UCSD-AML1 (cell line): ENCODE measurements around the gene MRPL14.
"Not testable (repeated sequence)": the region's sequence is repeated elsewhere in the genome, so short reads cannot be mapped to it uniquely, and the experiment has no call there.

Experiments
- DNase-seq: peaks from one replicate; lab custom pipeline; 2025; ENCODE audit not compliant: unreplicated experiment; lab: John Stamatoyannopoulos, UW

MRPL14 gene

DNA sequence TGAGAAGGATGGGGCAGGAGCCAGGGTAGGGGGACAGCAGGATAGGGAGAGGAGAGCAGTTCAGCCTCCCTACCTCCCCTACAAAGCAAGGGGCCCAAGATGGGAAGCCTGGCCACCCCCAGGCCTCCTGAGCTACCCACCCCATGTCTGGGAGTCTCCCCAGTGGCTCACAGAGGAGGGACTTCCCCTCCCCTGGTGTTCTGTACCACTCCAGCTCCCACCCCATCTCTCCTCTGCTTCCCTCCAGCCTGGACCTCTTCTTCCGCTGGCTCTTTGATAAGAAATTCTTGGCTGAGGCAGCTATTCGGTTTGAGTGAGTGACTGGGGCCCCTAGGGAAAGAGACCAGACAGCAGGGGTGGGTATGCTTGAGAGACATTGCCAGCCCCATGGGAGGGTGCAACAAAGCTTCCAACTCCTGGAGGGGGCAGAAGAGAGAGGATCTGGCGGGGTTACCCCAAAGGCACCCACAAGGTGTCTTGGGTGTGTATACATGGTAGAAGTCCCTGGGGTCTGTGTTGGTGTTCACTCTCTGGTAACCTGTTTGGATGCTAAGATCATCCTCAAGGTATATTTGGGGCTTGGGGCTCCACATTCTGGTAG lies 23.2 kb upstream of the MRPL14 start:
- DNase-seq, result no peak

DNA sequence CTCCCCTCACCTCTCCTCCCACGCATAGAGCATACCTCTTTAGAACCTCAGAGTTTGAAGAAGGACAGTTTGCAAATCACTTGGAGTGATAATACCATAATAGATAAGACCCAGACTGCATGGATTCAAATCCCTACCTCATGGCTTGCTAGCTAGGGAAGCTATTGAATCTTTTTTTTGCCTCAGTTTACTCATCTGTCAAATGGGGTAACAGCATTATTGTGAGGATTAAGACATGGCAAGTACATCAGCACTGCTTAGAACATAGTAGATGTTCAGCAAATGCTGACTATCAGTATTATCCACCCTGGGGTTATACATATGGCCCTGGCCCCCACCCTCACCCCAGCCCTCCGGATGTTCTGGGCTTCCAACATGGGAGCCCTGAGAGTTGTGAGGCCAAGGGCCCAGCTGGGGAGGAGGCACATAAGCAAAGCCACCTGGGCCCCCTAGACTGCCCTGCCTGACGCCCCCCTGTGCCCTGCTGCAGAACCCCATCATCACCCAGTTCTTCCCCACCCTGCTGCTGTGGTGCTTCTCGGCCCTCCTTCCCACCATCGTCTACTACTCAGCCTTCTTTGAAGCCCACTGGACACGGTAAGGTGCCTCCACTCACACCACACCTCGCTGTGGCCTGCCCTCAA lies 22.2 kb upstream of the MRPL14 start:
- DNase-seq, result no peak

DNA sequence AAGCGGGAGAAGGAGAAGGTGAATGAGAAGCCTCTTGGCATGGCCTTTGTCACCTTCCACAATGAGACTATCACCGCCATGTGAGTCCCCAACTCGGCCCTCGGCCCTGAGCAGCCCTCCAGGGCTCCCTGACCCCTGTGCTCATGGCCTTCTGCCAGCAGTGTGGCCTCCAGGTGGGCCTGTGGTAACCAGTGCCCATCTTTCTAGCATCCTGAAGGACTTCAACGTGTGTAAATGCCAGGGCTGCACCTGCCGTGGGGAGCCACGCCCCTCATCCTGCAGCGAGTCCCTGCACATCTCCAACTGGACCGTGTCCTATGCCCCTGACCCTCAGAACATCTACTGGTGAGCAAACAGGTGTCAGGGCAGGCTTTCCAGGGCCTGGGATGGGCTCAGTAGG lies 21.1 kb upstream of the MRPL14 start:
- no peak for DNase-seq

DNA sequence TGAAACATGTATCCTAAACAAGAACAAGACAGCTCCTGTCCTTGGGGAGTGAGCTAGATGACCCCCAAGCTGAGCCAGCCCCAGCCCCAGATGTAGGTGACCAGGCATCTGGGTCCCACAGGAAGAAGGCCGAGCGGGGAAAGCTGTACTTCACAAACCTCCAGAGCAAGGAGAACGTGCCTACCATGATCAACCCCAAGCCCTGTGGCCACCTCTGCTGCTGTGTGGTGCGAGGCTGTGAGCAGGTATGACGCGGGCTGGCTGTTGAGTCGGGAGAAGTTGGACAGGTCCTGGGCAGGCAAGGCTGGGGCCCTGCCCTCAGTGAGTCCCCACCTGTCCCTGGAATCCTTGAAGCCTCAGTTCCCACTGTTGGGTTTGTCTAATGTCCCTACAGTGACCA lies 20.0 kb upstream of the MRPL14 start:
- no peak for DNase-seq

DNA sequence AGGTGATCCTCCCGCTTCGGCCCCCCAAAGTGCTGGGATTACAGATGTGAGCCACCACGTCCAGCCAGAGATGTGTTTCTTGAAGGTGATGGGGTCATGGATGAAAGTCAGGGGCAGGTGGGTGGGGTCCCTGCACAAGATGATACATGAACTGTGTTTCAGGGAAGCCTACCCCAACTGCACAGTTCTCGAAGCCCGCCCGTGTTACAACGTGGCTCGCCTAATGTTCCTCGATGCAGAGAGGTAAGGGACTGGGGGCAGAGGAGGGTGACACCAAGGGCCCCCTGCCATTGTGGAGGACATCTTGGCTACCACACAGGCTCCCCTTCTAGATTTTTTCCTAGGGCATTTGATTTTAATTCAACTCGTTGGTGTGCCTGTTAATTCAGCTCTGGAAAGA lies 19.4 kb upstream of the MRPL14 start:
- DNase-seq, result no peak

DNA sequence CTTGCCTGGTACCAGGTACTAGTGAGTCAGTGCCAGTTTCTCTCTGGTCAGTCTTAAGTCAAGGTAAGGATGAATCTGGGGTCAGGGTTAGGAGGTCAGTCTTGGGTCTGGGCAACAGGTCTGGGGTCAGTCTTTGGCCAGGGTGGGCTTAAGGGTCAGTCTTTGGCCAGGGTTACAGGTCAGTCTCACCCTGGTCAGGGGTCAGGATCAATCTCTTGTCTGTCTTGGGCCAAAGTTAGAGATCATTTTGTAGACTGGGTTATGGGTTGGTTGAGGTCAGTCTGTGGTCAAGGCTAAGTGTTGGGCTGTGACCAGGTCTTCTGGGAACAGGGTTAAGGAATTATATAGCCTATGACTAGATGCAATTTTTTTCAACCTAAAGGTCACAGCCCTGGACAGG lies 18.6 kb upstream of the MRPL14 start:
- no peak for DNase-seq

DNA sequence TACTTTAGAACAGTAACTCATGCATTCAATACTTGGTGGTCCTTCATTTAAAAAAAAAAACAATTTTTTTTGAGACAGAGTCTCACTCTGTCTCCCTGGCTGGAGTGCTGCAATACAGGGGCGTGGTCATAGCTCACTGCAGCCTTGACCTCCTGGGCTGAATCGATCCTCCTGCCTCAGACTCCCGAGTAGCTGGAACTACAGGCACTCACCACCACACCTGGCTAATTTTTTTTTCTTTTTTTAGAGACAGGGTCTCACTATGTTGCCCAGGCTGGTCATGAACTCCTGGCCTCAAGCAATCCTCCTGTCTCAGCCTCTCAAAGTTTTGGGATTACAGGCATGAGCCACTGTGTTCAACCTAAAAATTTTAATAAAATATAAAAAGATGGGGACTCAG lies 17.3 kb upstream of the MRPL14 start:
- not testable (repeated sequence) for DNase-seq

DNA sequence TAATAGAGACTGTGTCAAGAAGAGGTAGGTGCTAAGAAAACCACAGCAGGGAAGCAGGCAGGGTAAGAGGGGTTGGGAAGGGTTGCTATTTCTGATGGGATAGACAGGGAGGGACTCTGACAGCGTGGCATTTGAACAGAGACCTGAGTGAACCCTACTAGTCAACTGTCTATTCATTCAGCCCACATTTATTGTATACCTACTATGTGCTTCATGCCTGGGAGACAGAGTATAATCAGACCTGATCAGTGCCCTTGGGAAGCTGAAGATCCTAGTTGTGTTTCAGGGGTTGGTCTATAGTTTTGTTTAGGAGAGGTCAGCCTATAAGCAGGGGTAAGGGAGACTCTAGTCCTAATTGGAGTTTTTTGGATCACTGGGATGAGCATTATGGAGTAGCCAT lies 16.5 kb upstream of the MRPL14 start:
- DNase-seq, result no peak

DNA sequence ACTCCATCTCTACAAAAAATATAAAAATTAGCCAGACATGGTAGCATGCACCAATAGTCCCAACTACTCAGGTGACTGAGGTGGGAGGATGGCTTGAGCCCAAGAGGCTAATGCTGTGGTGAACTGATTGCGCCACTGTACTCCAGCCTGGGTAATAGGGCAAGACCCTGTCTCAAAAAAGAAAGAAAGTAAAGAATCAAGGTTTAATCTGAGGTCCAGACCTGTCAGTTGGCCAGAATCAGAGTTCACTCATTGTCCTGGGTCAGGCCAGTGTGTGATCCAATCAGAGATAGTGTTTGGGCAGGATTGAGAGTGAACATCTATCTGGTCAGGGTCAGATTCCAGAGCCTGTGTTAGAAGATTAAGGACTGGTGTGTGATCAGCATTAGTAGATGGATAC lies 15.6 kb upstream of the MRPL14 start:
- no peak for DNase-seq

DNA sequence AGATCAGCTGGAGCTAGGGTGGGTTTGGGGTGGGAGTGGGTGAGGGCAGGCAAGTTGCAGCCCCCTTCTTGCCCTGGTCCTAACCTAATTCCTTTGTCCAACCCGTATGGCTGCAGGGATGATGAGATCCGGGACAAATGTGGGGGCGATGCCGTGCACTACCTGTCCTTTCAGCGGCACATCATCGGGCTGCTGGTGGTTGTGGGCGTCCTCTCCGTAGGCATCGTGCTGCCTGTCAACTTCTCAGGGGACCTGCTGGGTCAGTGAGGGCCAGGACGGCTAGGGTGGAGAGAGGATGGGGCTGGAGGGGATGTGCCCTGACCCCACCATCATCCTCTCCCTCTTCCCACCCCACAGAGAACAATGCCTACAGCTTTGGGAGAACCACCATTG lies 12.1 kb upstream of the MRPL14 start:
- no peak for DNase-seq

DNA sequence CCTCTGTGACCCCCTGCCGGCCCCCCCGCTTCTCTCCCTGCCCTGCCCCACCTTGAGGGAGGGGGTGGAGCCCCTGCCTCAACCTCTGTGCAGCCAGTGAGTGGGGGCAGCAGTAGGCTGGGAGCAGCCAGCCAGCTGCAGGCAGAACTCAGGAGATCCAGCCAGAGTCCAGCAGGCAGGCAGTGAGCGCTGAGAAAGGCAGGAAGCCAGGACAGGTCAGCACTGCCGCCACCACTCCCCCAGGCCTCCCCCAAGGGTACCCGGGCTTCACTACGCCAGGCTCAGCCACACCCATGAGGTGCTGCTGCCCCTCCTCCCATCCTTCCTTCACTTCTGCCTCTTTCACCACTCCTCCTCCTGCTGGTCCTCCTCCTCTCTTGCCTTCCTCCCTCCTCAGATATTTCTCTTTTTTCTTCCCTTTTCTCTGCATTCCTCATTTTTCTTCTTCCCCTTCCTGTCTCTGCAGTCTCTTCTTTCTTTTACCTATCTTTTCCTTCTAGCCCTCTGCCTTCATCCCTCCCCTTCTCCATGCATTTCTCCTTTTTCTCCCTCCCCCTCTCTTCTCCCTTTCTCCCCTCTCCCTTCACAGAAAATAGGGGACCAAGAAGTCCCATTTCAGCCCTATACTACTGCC lies 11.6 kb upstream of the MRPL14 start:
- DNase-seq, result no peak

DNA sequence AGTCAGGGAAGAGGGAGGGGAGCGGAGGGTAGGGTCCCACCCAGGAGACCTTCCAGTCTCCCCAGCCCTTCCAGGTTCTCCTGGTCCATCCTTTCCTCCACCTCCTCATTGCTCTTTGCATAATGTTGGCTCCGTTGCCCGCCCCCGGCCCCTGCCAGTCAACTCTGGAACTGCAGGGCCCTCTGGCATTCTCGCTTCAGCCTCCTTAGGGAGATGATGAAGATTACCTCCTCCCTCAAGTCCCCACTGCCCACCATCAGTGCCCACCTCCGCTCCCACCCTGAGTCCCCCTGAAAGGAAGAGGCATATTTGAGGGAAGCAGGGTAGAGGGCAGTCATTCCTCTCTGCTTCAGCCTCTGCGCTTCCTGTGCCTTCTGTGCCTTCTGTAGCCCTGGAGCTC lies 8.6 kb upstream of the MRPL14 start:
- DNase-seq, result no peak

DNA sequence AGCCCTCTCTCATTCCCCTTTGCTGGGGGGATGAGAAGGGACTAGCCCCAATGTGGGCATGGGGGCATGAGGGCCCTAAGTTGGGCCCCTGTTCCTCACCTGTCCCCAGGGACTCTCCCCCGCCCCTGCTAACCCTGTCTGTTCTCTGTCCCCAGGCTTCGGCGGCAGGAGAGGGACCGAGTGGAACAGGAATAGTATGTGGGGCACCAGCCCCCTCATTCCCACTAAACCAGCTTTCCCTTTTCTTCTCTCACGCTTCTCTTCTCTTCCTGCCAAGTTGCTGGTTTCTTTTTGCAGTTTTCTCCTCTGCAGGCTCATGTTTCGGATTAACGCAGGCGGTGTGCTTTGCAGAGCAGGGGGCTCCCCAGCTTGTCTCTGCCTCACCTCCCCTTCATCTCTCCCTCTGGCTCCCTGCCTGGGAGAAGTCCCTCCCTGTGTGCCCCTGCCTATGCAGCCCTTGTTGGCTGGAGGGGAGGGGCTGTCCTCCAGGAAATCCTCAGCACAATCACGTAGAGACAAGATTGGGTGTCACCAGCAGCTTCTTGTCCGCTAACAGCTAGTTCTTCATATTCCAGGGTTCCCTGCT lies 8.0 kb upstream of the MRPL14 start:
- DNase-seq, result no peak

DNA sequence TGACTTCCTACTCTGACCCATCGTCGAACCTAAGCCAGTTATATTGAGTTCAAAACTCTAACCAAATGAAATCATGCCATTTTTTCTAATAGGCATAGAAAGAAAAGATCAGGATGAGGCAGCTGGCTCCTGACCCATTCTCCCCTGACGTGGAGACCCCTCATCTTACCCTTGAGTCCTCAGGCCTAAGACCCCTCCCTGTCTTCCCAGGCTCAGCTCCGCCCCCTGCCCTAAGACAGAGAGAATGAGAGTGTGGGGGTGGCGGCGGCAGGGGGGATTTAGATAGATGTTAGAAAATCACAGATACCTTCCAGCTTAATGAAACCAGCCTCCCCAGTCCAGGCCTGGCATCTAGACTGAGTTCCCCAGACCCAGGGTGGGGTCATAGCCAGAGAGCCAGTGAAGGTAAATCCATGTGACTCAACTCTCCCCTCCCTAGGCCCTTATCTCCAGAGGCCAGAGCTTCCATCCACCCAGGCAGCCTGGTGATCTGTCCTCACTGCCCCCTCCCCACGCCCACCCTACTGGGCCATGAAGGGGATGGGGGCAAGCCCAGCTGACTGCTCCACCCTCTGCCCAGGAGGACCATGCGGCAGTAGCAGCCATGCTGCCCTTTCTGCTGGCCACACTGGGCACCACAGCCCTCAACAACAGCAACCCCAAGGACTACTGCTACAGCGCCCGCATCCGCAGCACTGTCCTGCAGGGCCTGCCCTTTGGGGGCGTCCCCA lies 6.9 kb upstream of the MRPL14 start:
- DNase-seq, result no peak

DNA sequence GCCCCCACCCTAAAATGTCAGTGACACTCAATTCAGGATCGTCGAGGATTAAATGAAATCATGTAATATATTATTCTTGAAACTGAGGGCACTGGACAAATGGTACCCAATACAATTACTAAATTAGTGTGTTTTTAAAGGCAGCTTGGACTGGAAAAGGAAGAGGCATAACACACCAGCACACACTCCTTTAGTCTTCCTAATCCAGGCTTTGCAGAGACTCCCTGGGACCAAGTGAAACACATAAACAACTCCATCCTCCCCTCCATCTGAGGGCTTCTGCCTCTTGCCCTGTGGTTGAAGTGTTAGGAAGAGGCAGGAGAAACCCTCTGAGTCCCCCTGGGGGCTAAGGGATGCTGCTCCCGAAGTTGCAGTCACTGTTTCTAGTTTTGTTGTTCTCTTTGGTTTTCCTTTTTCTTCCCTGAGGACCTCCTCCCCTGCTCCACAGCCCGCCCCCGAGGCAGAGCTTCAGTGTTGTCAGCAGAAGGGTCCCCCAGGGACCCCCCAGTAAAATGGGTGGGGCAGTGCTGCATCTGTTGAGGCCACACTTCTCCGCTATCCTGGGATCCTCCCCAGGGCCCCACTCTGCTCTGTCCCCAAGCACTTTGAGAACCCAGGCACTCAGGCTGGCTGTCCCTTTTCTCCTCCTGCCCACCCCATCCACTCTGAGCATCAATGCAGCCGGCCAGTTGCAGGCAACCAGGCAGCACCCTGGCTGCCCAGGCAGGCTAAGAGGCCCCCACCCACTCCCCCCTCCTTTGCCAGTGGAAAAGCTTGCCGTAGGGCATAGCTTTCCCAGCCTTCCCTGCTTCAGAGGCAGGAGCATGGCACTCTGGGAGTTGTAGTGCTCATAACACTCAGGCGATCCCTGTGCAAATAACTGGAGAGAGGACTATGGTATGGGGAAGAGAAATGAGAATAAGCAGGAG lies 6.0 kb upstream of the MRPL14 start:
- DNase-seq, result peak; percentile 27

DNA sequence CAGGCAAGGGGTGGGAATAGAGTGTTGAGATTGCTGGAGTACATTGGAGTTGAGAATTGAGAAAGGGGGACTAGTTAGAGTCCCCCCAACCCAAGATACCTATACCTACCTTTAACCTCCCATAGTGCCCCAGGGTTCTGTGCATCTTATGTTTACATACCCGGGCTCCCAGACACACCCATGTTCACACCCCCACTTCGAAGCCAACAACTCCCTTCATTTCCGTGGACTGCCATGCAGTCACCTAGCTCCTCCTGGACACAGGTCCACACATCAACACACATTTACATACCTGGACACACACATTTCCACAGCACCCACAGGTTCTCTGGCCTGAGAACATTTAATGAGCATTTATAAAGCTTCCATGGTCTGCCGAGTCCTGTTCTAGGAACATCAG lies 5.2 kb upstream of the MRPL14 start:
- no peak for DNase-seq

DNA sequence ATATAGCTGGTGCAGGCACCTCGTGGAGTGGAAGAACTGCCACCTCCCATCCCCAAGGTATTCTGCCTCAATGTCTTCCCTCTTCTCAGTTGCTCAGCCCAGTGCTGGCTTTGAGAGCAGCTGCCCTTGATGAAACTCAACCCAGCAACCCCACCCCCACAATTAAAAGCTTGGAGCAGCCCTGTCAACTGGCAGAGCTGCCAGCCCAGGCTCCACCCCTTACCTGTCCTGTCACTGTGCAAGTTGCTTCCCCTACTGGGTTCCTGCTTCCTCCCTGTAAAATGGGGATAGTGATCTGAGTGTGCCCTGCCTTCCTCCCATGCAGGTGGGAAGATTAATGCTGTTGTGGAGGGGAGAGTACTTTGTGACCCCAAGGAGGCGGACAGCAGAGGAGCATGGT lies 4.6 kb upstream of the MRPL14 start:
- DNase-seq, result no peak

DNA sequence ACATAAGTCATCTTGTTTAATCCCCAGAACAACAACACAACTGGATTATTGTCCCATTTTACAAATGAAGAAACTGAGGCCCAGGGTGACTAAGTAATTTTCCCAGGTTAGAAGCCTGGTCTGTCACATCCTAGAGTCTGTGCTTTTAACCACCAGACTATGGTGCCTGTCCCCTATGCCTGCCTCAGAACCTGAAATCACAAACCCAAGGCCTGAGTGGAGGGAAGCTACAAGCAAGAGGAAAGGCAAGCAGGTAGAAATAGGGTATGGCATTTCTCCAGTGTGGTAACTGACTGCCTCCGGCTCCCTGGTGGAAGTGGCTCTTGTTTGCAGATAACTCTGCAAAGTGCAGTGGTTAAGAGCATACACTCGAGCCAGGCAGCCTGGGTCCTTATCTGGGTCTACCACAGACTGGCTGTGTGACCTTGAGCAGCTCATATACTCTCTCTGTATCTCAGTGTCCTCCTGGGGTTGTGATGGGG lies 2.6 kb upstream of the MRPL14 start:
- peak; percentile 44 for DNase-seq

DNA sequence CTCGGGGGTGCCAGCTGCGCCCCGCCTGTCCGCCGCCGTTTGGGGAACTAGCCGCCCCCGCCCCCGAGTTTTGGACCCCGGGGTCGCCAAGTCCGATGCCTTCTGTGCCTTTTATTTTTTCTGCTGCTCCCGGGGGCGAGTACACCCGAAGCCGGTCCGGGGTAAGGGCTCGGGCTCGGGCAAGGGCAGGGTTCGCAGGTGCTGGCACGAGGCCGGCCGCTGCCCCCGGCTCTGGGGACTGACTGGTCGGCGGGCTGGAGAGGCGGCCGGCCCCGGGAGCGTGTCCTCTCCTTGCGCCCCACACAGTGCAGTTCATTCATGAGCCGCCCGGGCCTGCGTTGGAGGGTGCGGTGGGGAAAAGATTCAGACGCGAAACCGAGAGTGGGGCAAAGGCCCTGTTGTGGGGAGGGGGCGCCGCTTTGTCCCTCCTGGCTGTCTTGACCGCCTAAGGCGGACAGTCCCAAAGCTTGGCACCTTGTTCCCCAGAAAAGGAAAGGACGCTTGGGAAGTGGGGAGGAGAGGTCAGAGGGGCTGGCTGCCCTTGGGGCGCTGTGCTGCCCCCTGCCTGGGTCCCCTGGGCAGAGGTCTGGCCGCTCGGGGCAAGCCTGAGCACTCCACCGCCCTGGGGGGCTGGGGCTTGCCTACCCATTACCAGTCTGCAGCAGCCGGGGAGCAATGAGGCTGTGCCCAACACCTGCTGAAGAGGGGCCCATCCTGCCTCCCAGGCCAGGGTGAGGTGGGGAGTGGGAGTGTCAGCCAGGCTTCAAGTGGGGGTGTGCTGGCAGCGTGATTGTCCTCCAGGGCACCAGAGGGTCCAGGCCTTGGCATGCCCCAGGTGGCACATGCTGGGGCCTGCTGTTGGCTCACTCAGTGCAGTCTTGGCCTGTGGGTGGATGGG lies 1.0 kb upstream of the MRPL14 start:
- no peak for DNase-seq
